HG03460 (cell line): ENCODE data around the gene ASCC2.
"Not testable (repeated sequence)": the region's sequence is repeated elsewhere in the genome, so short reads cannot be mapped to it uniquely, and the experiment has no call there.

Experiments used
- ATAC-seq: cut with Tn5 transposase; IDR thresholded peaks from one replicate; pipeline ENCODE4 v1.9.1; 2021; ENCODE audit not compliant: unreplicated experiment

The ASCC2 gene

DNA sequence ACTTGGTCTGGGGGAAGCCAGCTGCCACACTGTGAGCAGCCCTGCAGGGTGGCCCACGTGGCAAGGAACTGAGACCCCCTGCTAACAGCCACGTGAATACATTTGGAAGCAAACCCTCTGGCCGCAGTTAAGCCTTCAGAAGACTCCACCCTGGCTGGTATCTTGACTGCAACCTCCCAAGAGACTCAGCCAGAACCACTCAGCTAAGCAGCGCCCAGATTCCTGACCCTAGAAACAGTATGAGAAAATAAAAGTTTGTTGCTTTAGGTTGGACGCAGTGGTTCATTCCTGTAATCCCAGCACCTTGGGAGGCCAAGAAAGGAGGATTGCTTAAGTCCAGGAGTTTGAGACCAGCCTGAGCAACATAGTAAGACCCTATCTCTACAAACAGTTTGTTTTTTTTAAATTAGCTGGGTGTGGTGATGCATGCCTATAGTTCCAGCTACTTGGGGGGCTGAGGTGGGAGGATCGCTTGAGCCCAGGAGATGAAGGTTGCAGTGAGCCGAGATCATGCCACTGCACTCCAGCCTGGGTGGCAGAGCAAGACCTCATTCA, 79.9 kb downstream of the ASCC2 start:
- ATAC-seq: no peak

DNA sequence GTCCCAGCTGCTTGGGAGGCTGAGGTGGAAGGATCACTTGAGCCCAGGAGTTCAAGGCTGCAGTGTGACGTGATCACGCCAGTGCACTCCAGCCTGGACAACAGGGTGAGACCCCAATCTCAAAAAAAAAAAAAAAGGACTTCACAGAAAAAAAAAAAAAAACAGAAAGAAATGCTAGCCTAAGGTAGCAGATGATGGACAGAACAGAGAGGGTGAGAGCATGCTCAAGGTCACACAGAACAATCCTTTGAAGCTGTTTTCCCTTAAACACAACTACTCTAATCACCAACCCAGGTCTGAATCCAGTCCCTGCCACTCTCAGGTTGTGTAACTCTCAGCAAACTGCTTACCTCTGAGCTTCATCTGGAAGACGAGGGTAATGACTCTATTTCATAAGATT, 81.0 kb downstream of the ASCC2 start:
- no peak for ATAC-seq

DNA sequence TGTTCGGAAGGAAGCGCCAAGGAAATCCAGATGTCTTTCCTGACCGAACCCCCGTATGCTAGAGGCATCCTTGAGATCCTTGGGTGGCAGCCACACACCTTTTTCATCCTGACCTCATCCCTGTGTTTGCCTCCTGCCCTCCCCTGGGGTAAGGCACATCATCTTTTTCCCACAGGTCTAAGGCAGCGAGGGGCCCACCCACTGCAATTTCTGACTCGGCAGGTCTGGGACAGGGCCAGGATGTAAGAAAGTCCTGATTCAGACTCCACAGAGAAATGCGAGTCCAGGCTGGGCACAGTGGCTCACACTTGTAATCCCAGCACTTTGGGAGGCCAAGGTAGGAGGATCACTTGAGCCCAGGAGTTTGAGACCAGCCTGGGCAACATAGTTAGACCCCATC, 81.7 kb downstream of the ASCC2 start:
- ATAC-seq: no peak

DNA sequence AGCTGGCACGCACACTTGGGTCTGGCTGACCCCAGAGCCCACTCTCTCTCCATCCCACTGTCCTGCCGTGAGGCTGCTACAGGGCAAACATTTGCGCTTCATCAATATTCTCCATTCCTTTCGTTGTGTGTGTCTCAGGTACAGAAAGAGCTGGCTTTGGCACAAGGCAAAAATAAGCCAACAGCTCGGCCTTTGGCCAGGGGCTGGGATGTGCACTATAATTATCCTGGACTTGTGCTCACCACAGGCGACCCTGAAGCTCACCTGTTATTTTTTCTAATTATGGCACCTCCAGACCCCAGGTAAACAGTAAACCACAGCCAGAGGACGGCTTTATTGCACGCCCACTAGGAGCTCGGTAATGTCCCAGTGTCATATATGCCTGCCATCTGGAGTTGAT, 82.2 kb downstream of the ASCC2 start:
- ATAC-seq: no peak

DNA sequence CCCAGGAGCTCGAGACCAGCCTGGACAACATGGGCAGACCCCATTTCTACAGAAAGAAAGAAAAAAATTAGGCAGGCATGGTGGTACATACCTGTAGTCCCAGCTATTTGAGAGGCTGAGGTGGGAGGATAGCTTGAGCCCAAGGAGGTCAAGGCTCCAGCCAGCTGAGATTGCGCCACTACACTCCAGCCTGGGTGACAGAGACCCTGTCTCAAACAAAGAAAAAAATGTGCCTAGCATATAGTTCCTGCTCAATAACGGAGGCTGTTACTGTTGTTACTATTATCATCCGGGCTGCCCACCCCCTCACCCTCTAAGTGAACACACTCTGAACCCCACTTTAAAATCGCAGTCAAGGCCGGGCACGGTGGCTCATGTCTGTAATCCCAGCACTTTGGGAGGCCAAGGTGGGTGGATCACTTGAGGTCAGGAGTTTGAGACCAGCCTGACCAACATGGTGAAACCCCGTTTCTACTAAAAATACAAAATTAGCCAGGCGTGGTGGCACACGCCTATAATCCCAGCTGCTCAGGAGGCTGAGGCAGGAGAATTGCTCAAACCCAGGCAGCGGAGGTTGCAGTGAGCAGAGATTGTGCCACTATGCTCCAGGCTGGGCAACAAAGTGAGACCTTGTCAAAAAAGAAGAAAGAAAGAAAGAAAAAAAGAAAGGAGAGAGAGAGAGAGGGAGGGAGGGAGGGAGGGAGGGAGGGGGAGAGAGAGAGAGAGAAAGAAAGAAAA, 83.2 kb downstream of the ASCC2 start:
- not testable (repeated sequence) for ATAC-seq

DNA sequence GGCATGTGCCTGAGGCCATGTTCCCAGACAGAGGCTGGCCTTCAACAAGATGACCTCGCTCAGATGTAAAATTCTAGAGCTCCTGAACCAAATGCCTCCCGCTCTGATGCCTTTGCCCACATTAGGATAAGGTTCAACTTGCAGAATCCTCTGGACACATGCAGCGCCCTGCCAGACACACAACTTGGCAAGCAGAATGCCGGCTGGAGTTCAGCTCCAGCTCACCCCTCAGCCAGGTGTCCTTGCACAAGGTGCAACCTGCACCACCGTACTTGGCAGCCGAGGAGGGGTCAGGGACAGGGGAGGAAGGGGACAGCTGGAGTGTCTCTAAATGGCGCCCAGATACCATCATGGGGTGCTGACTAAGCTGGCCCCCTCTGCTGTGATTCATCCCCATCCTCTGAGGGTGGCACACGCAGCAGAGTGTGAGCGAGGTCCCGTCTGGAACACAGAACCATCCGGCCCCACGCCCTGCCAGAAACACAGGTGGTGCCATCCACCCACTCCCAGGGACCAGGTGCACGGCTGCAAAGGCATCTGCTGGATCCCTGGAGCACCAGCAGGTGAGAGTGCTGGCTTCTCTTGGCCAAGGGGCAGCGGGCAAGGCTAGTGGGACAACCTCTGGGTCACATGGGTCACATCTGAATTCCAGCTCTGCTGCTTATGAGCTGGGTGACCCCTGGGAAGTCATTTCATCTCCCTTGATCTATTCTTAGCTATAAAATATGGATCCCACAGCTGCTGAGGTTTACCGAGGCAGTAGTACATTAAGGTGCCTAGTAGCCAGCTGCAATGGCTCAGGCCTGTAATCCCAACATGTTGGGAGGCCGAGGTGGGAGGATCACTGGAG, 84.0 kb downstream of the ASCC2 start:
- no peak for ATAC-seq

DNA sequence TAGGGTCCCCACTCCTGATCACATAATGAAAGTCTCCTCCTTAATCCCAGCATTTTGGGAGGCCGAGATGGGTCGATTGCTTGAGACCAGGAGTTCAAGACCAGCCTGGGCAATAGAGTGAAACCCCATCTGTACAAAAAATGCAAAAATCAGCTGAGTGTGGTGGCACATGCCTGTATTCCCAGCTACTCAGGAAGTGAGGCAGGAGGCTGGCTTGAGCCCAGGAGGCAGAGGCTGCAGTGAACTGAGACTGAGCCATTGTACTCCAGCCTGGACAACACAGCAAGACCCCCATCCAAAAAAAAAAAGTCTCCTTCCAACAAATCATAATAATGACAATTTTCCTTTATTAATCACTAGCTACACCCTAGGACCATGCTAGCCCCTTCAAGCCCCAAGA, 86.4 kb downstream of the ASCC2 start:
- no peak for ATAC-seq

DNA sequence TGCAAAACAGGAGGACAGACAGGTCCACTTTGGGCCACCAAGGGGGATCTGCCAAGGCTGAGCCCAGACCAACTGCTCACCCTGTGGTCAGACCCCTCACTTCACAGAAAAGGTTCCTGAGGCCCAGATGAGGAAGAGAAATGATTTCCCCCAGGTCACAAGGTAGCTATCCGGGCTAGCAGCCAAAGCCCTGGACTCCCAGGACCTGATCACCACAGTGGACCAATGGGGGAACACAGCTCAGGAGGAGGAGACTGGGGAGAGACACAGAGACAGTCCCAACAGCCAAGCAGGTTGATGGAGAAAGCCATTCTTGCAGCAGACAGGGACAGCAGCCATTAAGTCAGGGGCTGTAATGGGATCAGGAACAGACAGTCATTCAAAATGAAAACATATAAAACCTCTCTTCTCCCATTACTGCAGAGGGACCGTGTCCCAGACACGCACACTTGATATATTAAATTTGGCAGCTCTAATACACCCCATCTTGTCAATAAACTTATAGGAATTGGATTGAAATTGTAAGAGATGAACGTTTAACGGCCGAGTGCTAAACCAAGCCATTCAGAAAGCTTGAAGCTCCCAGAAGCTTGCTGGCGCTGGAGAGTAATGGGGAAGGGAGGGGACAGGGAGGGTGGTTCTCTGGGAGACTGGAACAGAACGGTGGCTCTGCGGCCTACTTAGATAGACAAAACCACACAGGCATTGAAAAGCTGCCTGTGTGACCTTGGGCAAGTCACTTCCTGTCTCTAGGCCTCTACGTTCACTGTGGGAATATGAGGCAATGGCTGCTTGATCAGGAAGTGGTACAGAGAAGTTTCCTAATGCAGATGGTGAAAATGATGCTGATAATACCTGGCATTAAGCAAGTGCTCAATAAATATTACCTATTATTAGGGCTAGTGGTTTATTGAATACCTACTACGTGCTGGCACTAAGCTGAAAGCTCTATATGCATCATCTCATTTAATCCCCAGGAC, 87.2 kb downstream of the ASCC2 start:
- no peak for ATAC-seq

DNA sequence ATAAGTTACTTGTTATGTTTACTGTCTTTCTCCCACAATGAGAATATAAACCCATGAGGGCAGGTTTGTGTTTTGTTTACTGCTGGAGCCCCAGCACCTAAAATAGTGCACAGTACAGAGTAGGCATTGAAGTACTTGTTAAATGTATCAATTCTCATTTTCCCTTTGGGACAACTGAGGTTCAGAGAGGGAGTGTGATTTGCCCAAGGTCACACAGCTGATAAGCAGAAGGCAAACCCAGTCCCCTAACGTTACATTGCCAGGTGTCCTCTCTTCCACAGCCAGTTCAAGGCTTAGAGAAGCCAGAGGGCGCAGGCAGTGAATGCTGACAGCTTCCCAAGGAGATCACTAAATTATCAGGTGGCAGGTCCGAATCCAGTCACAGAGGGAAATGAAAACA, 88.0 kb downstream of the ASCC2 start:
- no peak for ATAC-seq

DNA sequence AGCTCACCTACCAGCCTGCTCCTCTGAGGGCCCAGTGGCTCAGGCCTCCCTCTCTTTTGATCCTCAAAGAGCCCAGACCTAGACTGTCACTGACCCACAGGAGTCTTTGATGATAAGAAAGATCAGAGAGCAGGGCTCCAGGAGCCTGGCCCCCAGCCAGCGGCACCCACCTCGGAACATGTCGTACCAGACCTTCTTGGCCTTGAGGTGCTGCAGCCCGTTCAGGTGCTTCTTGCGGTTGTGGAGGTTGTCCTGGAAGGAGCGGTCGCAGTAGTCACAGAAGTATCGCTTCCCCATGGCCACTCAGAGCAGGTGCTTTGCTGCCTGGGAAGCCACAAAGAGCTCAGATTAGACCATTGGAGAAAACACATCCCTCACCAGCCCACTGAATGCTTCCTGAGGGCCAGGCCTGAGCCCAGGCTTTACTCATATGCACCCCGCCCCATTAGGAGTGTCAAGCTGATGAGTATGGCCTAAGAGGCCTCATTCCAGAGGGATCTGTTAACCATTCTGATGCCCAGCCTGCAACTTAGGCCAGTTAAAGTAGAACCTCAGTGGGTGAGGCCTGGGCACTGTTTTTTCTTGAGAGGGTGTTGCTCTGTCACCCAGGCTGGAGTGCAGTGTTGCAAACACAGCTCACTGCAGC, 89.7 kb downstream of the ASCC2 start:
- no peak for ATAC-seq

DNA sequence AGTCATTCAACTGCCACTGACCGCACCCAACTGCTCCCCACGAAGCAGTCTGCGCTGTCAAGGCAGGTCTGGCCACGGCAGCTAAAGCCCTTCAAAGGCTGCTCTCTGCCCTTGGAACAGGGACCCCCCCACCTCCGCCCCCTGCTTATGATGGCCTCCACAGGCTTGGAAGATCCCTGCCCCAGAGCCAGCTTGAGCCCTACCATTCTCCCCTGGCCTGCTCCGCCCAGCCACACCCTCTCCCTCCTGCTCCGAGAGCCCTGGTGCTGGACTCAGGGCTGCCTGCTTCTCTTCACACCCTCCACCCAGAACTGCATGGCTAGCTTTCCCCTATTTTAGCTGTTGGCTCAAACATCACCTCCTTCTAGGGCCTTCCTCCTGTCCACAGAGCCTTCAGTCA, 90.2 kb downstream of the ASCC2 start:
- no peak for ATAC-seq

DNA sequence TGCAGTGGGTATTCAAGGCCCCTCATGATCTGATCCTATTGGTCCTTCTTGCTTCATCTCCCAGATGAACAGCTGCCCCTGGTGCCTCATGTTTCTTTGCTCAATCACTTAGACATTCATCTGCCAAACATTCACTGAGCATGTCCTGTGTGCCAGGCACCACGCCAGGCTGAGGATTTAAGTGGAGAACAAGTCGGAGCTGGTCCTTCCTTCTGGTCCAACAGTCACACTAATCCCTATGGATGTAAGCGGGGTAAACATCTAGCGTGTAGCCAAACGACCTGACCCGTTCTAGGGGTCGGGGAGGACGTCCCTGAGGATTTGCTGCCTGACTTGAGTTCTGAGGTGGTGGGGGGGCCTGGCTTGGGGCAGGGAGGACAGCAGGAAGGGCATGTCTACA, 93.2 kb downstream of the ASCC2 start:
- no peak for ATAC-seq

DNA sequence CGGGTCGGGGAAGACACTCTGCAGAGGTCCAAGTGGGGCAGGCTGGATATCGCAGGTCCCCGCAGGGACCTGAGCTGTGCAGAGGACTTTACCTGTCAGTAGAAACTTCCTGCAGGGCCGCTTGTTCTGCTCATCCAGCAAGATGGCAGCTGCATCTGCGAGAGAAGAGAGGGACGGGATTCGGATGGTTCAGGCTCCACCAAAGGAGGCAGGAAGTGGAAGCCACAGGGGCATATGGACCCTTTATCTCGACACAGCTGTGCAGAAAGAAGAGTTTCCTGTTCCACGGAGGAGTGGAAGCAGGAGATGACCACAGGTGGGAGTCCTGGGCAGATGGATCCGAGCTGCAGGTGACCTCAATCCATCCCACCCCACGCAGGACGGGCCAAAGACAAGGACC, 95.7 kb downstream of the ASCC2 start:
- no peak for ATAC-seq

DNA sequence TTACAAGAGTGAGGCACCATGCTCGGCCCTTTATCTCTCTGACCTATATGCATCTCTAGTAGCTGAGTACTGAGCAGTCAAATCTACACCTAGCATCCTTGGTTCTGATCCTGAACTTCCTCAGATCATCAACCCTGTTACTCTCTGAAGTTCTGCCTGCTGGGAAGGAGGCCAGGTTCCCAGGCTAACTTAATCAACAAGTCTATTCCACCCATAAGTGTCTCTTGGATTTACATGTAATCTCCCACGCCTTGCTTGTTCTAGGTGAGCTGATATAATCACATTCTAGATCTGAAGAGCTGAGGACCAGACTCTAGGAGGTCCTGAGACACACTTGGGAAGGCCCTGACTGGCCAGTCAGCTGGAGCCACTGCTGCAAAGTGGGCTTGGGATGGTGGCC, 96.1 kb downstream of the ASCC2 start:
- no peak for ATAC-seq

DNA sequence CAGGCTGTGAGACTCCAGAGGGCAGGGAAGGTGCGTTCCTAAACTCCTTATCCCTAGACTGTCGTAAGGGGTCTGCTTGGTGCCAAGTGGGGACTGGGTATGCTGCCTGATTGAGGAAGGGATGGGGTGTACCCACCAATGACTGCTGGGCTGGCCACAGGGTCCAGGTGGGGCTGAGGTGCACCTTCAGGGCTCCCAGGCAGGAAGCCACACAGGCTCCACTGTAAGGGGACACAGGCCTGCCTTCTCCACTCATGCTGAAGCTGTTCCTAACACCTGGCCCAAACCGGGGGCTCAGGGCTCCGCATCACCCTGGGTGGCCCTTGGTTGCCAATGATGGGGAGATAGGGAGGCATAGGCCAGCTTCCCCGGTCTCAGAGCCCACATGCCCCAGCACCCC, 97.9 kb downstream of the ASCC2 start:
- no peak for ATAC-seq

DNA sequence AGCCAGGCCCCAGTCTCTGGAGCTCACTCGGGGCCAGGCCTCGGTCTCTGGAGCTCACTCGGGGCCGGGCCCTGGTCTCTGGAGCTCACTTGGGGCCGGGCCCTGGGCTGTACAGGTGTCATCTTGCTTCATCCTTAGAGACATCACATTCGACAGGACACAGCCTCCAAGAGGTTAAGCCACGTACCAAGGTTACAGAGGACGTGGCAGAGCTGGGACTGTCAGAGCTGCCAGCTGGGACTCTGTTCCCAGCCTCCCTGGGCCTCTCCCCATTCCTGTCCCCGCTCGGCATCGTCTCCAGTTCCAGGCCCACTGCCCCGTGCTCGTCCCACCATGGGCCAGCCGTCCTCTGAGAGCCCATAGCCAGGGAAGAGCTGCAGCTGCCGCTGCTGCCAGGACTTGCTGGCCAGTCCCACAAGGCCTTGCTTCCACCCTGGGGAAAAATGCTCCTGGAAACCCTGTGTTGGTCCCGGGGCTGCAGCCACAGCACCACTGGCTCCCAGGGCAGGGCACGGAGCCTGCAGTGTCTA, 98.7 kb downstream of the ASCC2 start:
- no peak for ATAC-seq
